CD14-positive monocyte (primary cell): ENCODE results near the gene RUSC1. TPM values are rescaled to one million over a fixed set of nuclear protein-coding genes. Genes with fewer than 3 reads are reported as not detected.
A peak's percentile ranks its signal among the peaks of the same experiment; 100 is the strongest.

Experiments used
- DNase-seq, 3 donors: peaks; one replicate each; pipeline ENCODE4 v3.0.0-alpha.2; 2011 to 2022
- H2AFZ ChIP-seq: 2 replicates; pipeline ENCODE4 v1.6.0; 2012; ENCODE audit warnings: mild to moderate bottlenecking, low read depth, low read length, inconsistent platforms; ENCODE audit not compliant: insufficient read depth, poor library complexity, severe bottlenecking
- H3K27ac ChIP-seq, 2 donors: 1 replicate in 1 of 2; 2 replicates in 1 of 2; pipeline ENCODE4 v1.5.1; 2012 to 2013; ENCODE audit warnings: low read length in 2 of 2, control low read depth in 1 of 2, inconsistent platforms in 1 of 2, low read depth in 1 of 2, mild to moderate bottlenecking in 1 of 2
- H3K27me3 ChIP-seq, 2 donors: one replicate each; pipeline versions ENCODE4 v1.6.0 to v1.6.1; 2011 to 2013; ENCODE audit warnings: low read length in 2 of 2; ENCODE audit not compliant: control insufficient read depth in 2 of 2, insufficient read depth in 2 of 2
- H3K36me3 ChIP-seq, 2 donors: replicated peaks in 1 of 2; 1 replicate in 1 of 2; 2 replicates in 1 of 2; pipeline versions ENCODE4 v1.5.1 to v1.6.1; 2012 to 2013; ENCODE audit warnings: low read length in 2 of 2, control low read depth in 1 of 2, inconsistent platforms in 1 of 2, mild to moderate bottlenecking in 1 of 2; ENCODE audit not compliant: insufficient read depth in 2 of 2, control insufficient read depth in 1 of 2
- H3K4me1 ChIP-seq, 2 donors: 1 replicate in 1 of 2; 2 replicates in 1 of 2; pipeline versions ENCODE4 v1.5.1 to v1.6.1; 2012 to 2013; ENCODE audit warnings: low read length in 2 of 2, control low read depth in 1 of 2, inconsistent platforms in 1 of 2, mild to moderate bottlenecking in 1 of 2, moderate library complexity in 1 of 2; ENCODE audit not compliant: insufficient read depth in 2 of 2, control insufficient read depth in 1 of 2
- H3K4me2 ChIP-seq: replicated peaks from 2 replicates; pipeline ENCODE3; 2012; ENCODE audit warnings: low read length, moderate library complexity, mild to moderate bottlenecking; ENCODE audit not compliant: poor library complexity, severe bottlenecking; ENCODE audit errors: extremely low read depth
- H3K4me3 ChIP-seq, 3 experiments: fragments of 200-600 bp in 1 of 3; sonication (generic) in 1 of 3; replicated peaks in 1 of 3; 1 replicate in 2 of 3; 2 replicates in 1 of 3; pipeline ENCODE4 v1.5.1; 2011 to 2013; ENCODE audit warnings: low read length in 3 of 3, mild to moderate bottlenecking in 3 of 3, control low read depth in 2 of 3, low read depth in 2 of 3, inconsistent platforms in 1 of 3, moderate library complexity in 1 of 3
- H3K79me2 ChIP-seq: 2 replicates; pipeline ENCODE4 v1.6.0; 2012; ENCODE audit warnings: mild to moderate bottlenecking, control low read depth, inconsistent platforms, low read length, moderate library complexity; ENCODE audit not compliant: insufficient read depth
- H3K9ac ChIP-seq: 2 replicates; pipeline ENCODE4 v1.6.0; 2017; ENCODE audit warnings: low read length, mild to moderate bottlenecking; ENCODE audit not compliant: insufficient read depth, poor library complexity, severe bottlenecking
- H3K9me3 ChIP-seq, 2 donors: replicated peaks in 1 of 2; 1 replicate in 1 of 2; 2 replicates in 1 of 2; pipeline versions ENCODE4 v1.5.1 to v1.6.1; 2012 to 2013; ENCODE audit warnings: low read length in 2 of 2, control low read depth in 1 of 2; ENCODE audit not compliant: control insufficient read depth in 1 of 2, insufficient read depth in 1 of 2
- H4K20me1 ChIP-seq: 2 replicates; pipeline ENCODE4 v1.6.0; 2012; ENCODE audit warnings: mild to moderate bottlenecking, low read length, control low read depth, moderate library complexity; ENCODE audit not compliant: insufficient read depth
- H3K27ac Mint-ChIP-seq, 7 donors: one replicate each; pipeline ENCODE4 v1.8.0; 2020; ENCODE audit warnings: mild to moderate bottlenecking in 7 of 7, mixed read lengths in 7 of 7, moderate library complexity in 6 of 7, inconsistent platforms in 2 of 7
- H3K27me3 Mint-ChIP-seq, 3 donors: one replicate each; pipeline ENCODE4 v1.8.0; 2021 to 2022; ENCODE audit warnings: low read depth in 3 of 3, mild to moderate bottlenecking in 3 of 3, mixed read lengths in 3 of 3, moderate library complexity in 3 of 3, inconsistent platforms in 1 of 3
- H3K36me3 Mint-ChIP-seq, 2 donors: one replicate each; pipeline ENCODE4 v1.8.0; 2020; ENCODE audit warnings: mixed read lengths in 2 of 2, inconsistent platforms in 1 of 2, mild to moderate bottlenecking in 1 of 2
- H3K4me1 Mint-ChIP-seq: one replicate; pipeline ENCODE4 v1.8.0; 2020; ENCODE audit warnings: mild to moderate bottlenecking, mixed read lengths
- H3K4me3 Mint-ChIP-seq, 2 donors: one replicate each; pipeline ENCODE4 v1.8.0; 2020; ENCODE audit warnings: mild to moderate bottlenecking in 2 of 2, mixed read lengths in 2 of 2, moderate library complexity in 1 of 2
- H3K9me3 Mint-ChIP-seq, 7 donors: one replicate each; pipeline ENCODE4 v1.8.0; 2020 to 2022; ENCODE audit warnings: mixed read lengths in 7 of 7, mild to moderate bottlenecking in 6 of 7, moderate library complexity in 6 of 7, inconsistent platforms in 2 of 7
- WGBS: methylation state at CpG from one replicate; pipeline ENCODE4 v1.1.5; 2013; ENCODE audit warnings: missing lambda C conversion rate; ENCODE audit not compliant: insufficient coverage; 5-methylcytosine and 5-hydroxymethylcytosine counted together
- intact Hi-C, 2 donors: fragments of 100-400 bp; cut with micrococcal nuclease; formaldehyde crosslinking; loops; one replicate each; pipeline versions ENCODE4 v1.15.0 to v1.15.1; 2023
- polyA plus RNA-seq, 3 donors: library from polyadenylated mRNA; depleted of rRNA in 1 of 3; unstranded in 2 of 3; stranded (reverse) in 1 of 3; fragments of 300-500 nt in 2 of 3; fragments of >200 nt in 1 of 3; fragmentation: Illumina TruSeq in 2 of 3; gene quantifications; 1 replicate in 2 of 3; 2 replicates in 1 of 3; pipeline ENCODE4 v1.2.3, GENCODE V29; 2012 to 2021
- TF ChIP-seq, protein P1 (sequence below): fragments of 200-600 bp; IDR thresholded peaks from one replicate; pipeline ENCODE4 v1.8.0; 2022; ENCODE audit warnings: antibody characterized with exemption, mild to moderate bottlenecking

RUSC1 gene
- polyA plus RNA-seq, 3 donors, result 12.7 to 23.4 (median 13.5) TPM

DNA sequence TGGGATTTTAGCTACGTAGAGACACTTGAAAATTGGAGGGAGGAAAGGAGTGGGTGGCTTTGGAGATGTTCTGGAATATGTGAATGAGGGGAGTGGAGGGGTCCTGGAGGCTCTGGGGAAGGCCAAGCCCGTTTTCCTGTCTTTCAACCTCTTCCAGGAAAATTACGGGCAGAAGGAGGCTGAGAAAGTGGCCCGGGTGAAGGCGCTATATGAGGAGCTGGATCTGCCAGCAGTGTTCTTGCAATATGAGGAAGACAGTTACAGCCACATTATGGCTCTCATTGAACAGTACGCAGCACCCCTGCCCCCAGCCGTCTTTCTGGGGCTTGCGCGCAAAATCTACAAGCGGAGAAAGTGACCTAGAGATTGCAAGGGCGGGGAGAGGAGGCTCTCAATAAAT is 442 bp upstream of the RUSC1 start:
- H3K4me3 ChIP-seq, result peak overlapping the region; percentile 18 to 75 (median 30)
- WGBS, result 36% methylated on average over 6 of the region's 11 CpGs
- Mint-ChIP-seq H3K27me3 (peaks cover 2 to 7% (median 2%) of the 10 kb centered on the region in 3 donors), H3K9me3 (peaks cover 0 to 1% (median 0%) of the 10 kb centered on the region in 7 donors), H3K36me3 (peaks cover 22 to 27% of the 10 kb centered on the region in 2 donors), H3K4me3 (peak overlapping the region; percentile 74 to 87), H3K27ac (peak overlapping the region in 3 of 7 donors; percentile 33 to 61 (median 58)), H3K4me1 (peaks cover 41% of the 10 kb centered on the region)
- no peaks in the 10 kb centered on the region for H3K27me3 ChIP-seq
- H3K9ac ChIP-seq, result peak overlapping the region; percentile 33
- DNase-seq, result no peak
- H3K79me2 ChIP-seq, result peaks cover 16% of the 10 kb centered on the region
- TF ChIP-seq, protein P1, sequence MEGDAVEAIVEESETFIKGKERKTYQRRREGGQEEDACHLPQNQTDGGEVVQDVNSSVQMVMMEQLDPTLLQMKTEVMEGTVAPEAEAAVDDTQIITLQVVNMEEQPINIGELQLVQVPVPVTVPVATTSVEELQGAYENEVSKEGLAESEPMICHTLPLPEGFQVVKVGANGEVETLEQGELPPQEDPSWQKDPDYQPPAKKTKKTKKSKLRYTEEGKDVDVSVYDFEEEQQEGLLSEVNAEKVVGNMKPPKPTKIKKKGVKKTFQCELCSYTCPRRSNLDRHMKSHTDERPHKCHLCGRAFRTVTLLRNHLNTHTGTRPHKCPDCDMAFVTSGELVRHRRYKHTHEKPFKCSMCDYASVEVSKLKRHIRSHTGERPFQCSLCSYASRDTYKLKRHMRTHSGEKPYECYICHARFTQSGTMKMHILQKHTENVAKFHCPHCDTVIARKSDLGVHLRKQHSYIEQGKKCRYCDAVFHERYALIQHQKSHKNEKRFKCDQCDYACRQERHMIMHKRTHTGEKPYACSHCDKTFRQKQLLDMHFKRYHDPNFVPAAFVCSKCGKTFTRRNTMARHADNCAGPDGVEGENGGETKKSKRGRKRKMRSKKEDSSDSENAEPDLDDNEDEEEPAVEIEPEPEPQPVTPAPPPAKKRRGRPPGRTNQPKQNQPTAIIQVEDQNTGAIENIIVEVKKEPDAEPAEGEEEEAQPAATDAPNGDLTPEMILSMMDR, result no peak
- H3K27ac ChIP-seq, result no peak overlapping the region
- peaks cover 0 to 17% of the 10 kb centered on the region in 2 donors for H3K36me3 ChIP-seq
- peak overlapping the region; percentile 88 for H3K4me2 ChIP-seq
- no peaks in the 10 kb centered on the region for H3K9me3 ChIP-seq
- peaks cover 28 to 48% of the 10 kb centered on the region in 2 donors for H3K4me1 ChIP-seq
- intact Hi-C loops, result loop anchor here (5.0 kb wide), 2 partner anchors 43 to 68 kb away; partner anchors contain the start of gene HCN3 (in 1 of the 2)
- H2AFZ ChIP-seq, result peak overlapping the region; percentile 73
- H4K20me1 ChIP-seq, result peaks cover 17% of the 10 kb centered on the region

DNA sequence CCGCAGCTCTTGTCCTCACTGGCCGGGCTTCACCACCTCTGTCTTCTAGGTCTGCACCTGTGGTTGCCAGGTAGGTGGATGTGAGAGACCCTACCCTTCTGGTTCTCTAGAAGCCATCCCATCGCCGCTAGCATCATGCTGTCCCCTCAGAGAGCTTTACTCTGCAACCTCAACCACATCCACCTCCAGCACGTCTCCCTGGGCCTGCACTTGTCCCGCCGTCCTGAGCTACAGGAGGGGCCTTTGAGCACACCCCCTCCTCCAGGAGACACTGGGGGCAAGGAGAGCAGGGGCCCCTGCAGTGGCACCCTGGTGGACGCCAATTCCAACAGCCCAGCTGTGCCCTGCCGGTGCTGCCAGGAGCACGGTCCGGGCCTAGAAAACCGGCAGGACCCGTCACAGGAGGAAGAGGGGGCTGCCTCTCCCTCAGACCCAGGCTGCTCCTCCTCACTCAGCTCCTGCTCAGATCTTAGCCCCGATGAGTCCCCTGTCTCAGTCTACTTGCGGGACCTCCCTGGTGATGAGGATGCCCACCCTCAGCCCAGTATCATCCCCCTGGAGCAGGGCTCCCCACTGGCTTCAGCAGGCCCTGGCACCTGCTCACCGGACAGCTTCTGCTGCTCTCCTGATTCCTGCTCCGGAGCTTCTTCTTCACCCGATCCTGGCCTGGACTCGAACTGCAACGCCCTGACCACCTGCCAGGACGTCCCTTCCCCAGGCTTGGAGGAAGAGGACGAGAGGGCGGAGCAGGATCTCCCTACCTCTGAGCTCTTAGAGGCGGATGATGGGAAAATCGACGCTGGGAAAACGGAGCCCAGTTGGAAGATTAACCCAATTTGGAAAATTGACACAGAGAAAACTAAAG is 1.2 kb downstream of the RUSC1 start:
- WGBS, result 81% methylated on average over 27 of the region's 27 CpGs
- Histone ChIP-seq H2AFZ (peak overlapping the region; percentile 97), H3K27ac (no peak overlapping the region), H3K9ac (no peak overlapping the region), H3K4me3 (peak overlapping the region in 1 of 3 experiments; percentile 80), H3K4me1 (peaks cover 31 to 56% of the 10 kb centered on the region in 2 donors), H4K20me1 (peaks cover 17% of the 10 kb centered on the region), H3K9me3 (no peaks in the 10 kb centered on the region), H3K79me2 (peaks cover 16% of the 10 kb centered on the region), H3K36me3 (peaks cover 0 to 17% of the 10 kb centered on the region in 2 donors), H3K4me2 (peak overlapping the region; percentile 78), H3K27me3 (no peaks in the 10 kb centered on the region)
- H3K27me3 Mint-ChIP-seq, result peaks cover 2 to 7% (median 2%) of the 10 kb centered on the region in 3 donors
- peak overlapping the region in 2 of 7 donors; percentile 18 to 48 for H3K27ac Mint-ChIP-seq
- intact Hi-C loops, result loop anchor here (2.0 to 5.0 kb wide), 5 partner anchors 13 to 71 kb away; partner anchors contain the start of genes FDPS (in 2 of the 2) and HCN3 (in 1 of the 2)
- H3K9me3 Mint-ChIP-seq, result no peaks in the 10 kb centered on the region
- DNase-seq, result no peak
- H3K4me3 Mint-ChIP-seq, result peak overlapping the region; percentile 74 to 87
- peaks cover 51% of the 10 kb centered on the region for H3K4me1 Mint-ChIP-seq
- H3K36me3 Mint-ChIP-seq, result peaks cover 19 to 21% of the 10 kb centered on the region in 2 donors
- TF ChIP-seq, protein P1, result no peak
